OCI-LY7 (cell line): ENCODE measurements around the gene LCN2.

Experiments
- EZH2phosphoT487 ChIP-seq: fragments of 200-600 bp; sonication (generic); IDR thresholded peaks from 2 replicates; pipeline ENCODE4 v1.6.1; 2018; ENCODE audit warnings: low read depth, borderline replicate concordance, mild to moderate bottlenecking, mixed run types, antibody characterized with exemption, low read length, moderate library complexity, mixed read lengths
- TF ChIP-seq, protein P1 (sequence below): fragments of 200-600 bp; sonication (generic); conservative IDR thresholded peaks from 2 replicates; pipeline ENCODE4 v1.5.1; 2014; ENCODE audit warnings: mild to moderate bottlenecking, antibody characterized with exemption, low read length, moderate library complexity, mixed read lengths

DNA sequence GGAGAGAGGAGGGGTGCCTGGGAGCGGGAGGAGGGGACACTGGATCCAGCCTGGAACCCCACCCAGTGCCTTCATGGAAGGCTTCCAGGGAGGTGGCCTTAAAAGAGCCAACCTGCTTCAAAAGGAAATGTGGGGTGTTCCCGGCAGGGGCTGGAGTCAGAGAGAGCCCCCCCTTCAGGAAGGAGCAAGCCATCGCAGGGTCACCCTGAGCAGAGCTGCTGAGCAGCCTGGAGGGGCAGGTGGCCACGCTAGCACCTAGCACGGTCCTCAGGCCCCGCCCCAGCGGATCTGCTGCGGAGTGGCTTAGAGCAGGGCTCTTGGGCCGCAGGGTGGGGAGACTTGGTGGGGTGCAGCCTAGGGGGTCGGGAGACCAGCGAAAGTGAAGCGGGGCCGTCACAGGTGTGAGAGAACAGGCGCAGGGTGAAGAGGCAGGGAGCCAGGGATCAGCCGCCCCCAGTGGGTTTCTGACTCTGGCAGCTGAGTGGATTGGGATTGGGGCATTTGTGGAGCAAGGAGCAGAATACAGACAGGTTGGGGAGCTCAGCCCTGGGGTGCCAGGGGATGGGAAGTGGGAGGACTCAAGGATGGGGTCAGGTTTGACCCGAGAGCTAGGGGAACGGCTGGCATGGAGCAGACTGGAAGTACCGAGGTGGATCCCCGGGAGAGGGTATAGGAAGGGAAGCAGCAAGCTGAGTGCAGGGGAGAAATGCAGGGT is 1.5 kb downstream of the LCN2 start:
- TF ChIP-seq, protein P1, sequence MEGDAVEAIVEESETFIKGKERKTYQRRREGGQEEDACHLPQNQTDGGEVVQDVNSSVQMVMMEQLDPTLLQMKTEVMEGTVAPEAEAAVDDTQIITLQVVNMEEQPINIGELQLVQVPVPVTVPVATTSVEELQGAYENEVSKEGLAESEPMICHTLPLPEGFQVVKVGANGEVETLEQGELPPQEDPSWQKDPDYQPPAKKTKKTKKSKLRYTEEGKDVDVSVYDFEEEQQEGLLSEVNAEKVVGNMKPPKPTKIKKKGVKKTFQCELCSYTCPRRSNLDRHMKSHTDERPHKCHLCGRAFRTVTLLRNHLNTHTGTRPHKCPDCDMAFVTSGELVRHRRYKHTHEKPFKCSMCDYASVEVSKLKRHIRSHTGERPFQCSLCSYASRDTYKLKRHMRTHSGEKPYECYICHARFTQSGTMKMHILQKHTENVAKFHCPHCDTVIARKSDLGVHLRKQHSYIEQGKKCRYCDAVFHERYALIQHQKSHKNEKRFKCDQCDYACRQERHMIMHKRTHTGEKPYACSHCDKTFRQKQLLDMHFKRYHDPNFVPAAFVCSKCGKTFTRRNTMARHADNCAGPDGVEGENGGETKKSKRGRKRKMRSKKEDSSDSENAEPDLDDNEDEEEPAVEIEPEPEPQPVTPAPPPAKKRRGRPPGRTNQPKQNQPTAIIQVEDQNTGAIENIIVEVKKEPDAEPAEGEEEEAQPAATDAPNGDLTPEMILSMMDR, result peak; percentile 71
- TF ChIP-seq EZH2phosphoT487, result no peak
